D721Med (cell line): ENCODE measurements around the gene DIDO1.

Experiments
- DNase-seq: peaks from one replicate; pipeline ENCODE4 v3.0.0; 2011; ENCODE audit warnings: low spot score; ENCODE audit not compliant: insufficient read length
- FAIRE-seq: peaks from 2 replicates; lab custom pipeline; 2011; peaks lifted over from hg19 to GRCh38; lab: Jason Lieb, UNC
- CTCF ChIP-seq: IDR thresholded peaks from 2 replicates; pipeline ENCODE4 v1.5.1; 2012; ENCODE audit warnings: mild to moderate bottlenecking, control low read depth; ENCODE audit not compliant: insufficient read depth; ENCODE audit errors: missing control alignments

The DIDO1 gene

GRCh38 chr20:62933966-62934365 is 7.7 kb upstream of the DIDO1 start:
- no peak for FAIRE-seq
- DNase-seq, result no peak
- TF ChIP-seq CTCF, result no peak

GRCh38 chr20:62931464-62931863 is 5.2 kb upstream of the DIDO1 start:
- no peak for FAIRE-seq
- DNase-seq, result no peak
- TF ChIP-seq CTCF, result no peak

- DNase-seq (no peak), FAIRE-seq (no peak)
- TF ChIP-seq CTCF, result no peak
Observed at GRCh38 chr20:62929051-62929538, 2.8 kb upstream of the DIDO1 start.

GRCh38 chr20:62928246-62928939 is 2.1 kb upstream of the DIDO1 start:
- no peak for DNase-seq
- TF ChIP-seq CTCF, result no peak
- no peak for FAIRE-seq

- DNase-seq, result no peak
- FAIRE-seq, result no peak
- no peak for TF ChIP-seq CTCF
Observed at GRCh38 chr20:62927128-62927705, 912 bp upstream of the DIDO1 start.

GRCh38 chr20:62925420-62926228 is 681 bp downstream of the DIDO1 start:
- TF ChIP-seq CTCF, result no peak
- no peak for DNase-seq
- no peak for FAIRE-seq
